DOHH2 (cell line): ENCODE measurements around the gene ADGRG6.

Source experiments
- H3F3A ChIP-seq: fragments of 200-600 bp; sonication (generic), shearing (Covaris generic); 2 replicates; pipeline ENCODE4 v1.6.0; 2016; ENCODE audit warnings: antibody characterized with exemption, mild to moderate bottlenecking; ENCODE audit not compliant: control insufficient read depth, insufficient read depth
- H3K27ac ChIP-seq: fragments of 200-600 bp; sonication (generic); 2 replicates; pipeline ENCODE4 v1.5.1; 2014; ENCODE audit warnings: low read depth, mild to moderate bottlenecking, low read length, moderate library complexity
- H3K27me3 ChIP-seq: fragments of 200-600 bp; sonication (generic); 2 replicates; pipeline ENCODE4 v1.6.1; 2014; ENCODE audit warnings: mild to moderate bottlenecking, low read length, mixed read lengths; ENCODE audit not compliant: control insufficient read depth
- H3K36me3 ChIP-seq: fragments of 200-600 bp; sonication (generic); 2 replicates; pipeline ENCODE4 v1.6.1; 2014; ENCODE audit warnings: mild to moderate bottlenecking, low read length, moderate library complexity, mixed read lengths; ENCODE audit not compliant: control insufficient read depth
- H3K4me1 ChIP-seq: fragments of 200-600 bp; sonication (generic); 2 replicates; pipeline ENCODE4 v1.6.1; 2014; ENCODE audit warnings: mild to moderate bottlenecking, low read length, mixed read lengths; ENCODE audit not compliant: control insufficient read depth
- H3K4me2 ChIP-seq: fragments of 200-600 bp; sonication (generic); 2 replicates; pipeline ENCODE4 v1.6.0; 2014; ENCODE audit warnings: mild to moderate bottlenecking, low read length, moderate library complexity
- H3K4me3 ChIP-seq: fragments of 200-600 bp; sonication (generic); 2 replicates; pipeline ENCODE4 v1.5.1; 2014; ENCODE audit warnings: mild to moderate bottlenecking, low read length, mixed read lengths
- H3K79me2 ChIP-seq: fragments of 200-600 bp; sonication (generic); 2 replicates; pipeline ENCODE4 v1.6.1; 2014; ENCODE audit warnings: mild to moderate bottlenecking, low read length, mixed read lengths; ENCODE audit not compliant: control insufficient read depth
- H3K9me2 ChIP-seq: fragments of 200-600 bp; sonication (generic); replicated peaks from 2 replicates; pipeline ENCODE4 v1.6.1; 2014; ENCODE audit warnings: mild to moderate bottlenecking, low read length, mixed read lengths; ENCODE audit not compliant: control insufficient read depth
- H3K9me3 ChIP-seq: fragments of 200-600 bp; sonication (generic); 2 replicates; pipeline ENCODE4 v1.6.1; 2014; ENCODE audit warnings: antibody characterized with exemption, low read length, mixed read lengths; ENCODE audit not compliant: control insufficient read depth, insufficient read depth
- H4K20me1 ChIP-seq: fragments of 200-600 bp; sonication (generic); 2 replicates; pipeline ENCODE4 v1.6.0; 2014; ENCODE audit warnings: low read depth, mild to moderate bottlenecking, antibody characterized with exemption, low read length, moderate library complexity; ENCODE audit not compliant: control insufficient read depth, insufficient read depth
- CTCF ChIP-seq: fragments of 200-600 bp; sonication (generic); IDR thresholded peaks from one replicate; pipeline ENCODE4 v1.5.1; 2014; ENCODE audit warnings: antibody characterized with exemption, mild to moderate bottlenecking, low read depth, low read length; ENCODE audit not compliant: poor library complexity, severe bottlenecking
- EZH2phosphoT487 ChIP-seq: fragments of 200-600 bp; sonication (generic); IDR thresholded peaks from 2 replicates; pipeline ENCODE4 v1.6.1; 2017; ENCODE audit warnings: borderline replicate concordance, mild to moderate bottlenecking, antibody characterized with exemption, low read length, moderate library complexity, mixed read lengths

Gene ADGRG6

GRCh38 chr6:142326540-142326939 lies 24.7 kb downstream of the ADGRG6 start:
- Histone ChIP-seq H3K4me3 (no peak overlapping the region), H3K9me3 (no peaks in the 10 kb centered on the region), H3K79me2 (no peaks in the 10 kb centered on the region; the same call in 1 of the 2 replicates), H3K4me2 (no peak overlapping the region), H3F3A (no peaks in the 10 kb centered on the region), H3K27ac (no peak overlapping the region), H4K20me1 (no peaks in the 10 kb centered on the region), H3K36me3 (no peaks in the 10 kb centered on the region), H3K27me3 (no peaks in the 10 kb centered on the region), H3K9me2 (no peaks in the 10 kb centered on the region), H3K4me1 (no peaks in the 10 kb centered on the region)
- TF ChIP-seq CTCF (no peak), EZH2phosphoT487 (no peak)

- no peaks in the 10 kb centered on the region for H3F3A ChIP-seq
- H3K79me2 ChIP-seq: no peaks in the 10 kb centered on the region; the same call in 1 of the 2 replicates
- H3K36me3 ChIP-seq: no peaks in the 10 kb centered on the region
- H3K4me2 ChIP-seq: no peak overlapping the region
- no peak overlapping the region for H3K4me3 ChIP-seq
- no peaks in the 10 kb centered on the region for H3K4me1 ChIP-seq
- H3K27me3 ChIP-seq: no peaks in the 10 kb centered on the region
- H3K27ac ChIP-seq: no peak overlapping the region
- no peaks in the 10 kb centered on the region for H3K9me2 ChIP-seq
- no peaks in the 10 kb centered on the region for H4K20me1 ChIP-seq
- TF ChIP-seq CTCF (no peak), EZH2phosphoT487 (no peak)
- H3K9me3 ChIP-seq: no peaks in the 10 kb centered on the region
Measured at GRCh38 chr6:142328070-142328469, 26.3 kb downstream of the ADGRG6 start.

GRCh38 chr6:142329486-142330113 lies 27.8 kb downstream of the ADGRG6 start:
- Histone ChIP-seq H4K20me1 (no peaks in the 10 kb centered on the region), H3K79me2 (no peaks in the 10 kb centered on the region), H3K4me1 (no peaks in the 10 kb centered on the region), H3K4me3 (no peak overlapping the region), H3K27me3 (no peaks in the 10 kb centered on the region), H3K27ac (no peak overlapping the region), H3F3A (no peaks in the 10 kb centered on the region), H3K36me3 (no peaks in the 10 kb centered on the region), H3K4me2 (no peak overlapping the region), H3K9me3 (no peaks in the 10 kb centered on the region), H3K9me2 (no peaks in the 10 kb centered on the region)
- TF ChIP-seq EZH2phosphoT487 (no peak), CTCF (no peak)
